Non-pigmented ciliary epithelial cell (primary cell): Measurements from ENCODE around the gene FNBP1L.
A peak's percentile ranks its signal among the peaks of the same experiment; 100 is the strongest.
"Not testable (repeated sequence)": the region's sequence is repeated elsewhere in the genome, so short reads cannot be mapped to it uniquely, and the experiment has no call there.

Source experiments
- DNase-seq: peaks from one replicate; pipeline ENCODE4 v3.0.0-alpha.2; 2010; ENCODE audit warnings: low read depth

Gene FNBP1L

GRCh38 chr1:93443454-93443853 is 4.5 kb upstream of the FNBP1L start:
- no peak for DNase-seq

- DNase-seq, result no peak
Observed at GRCh38 chr1:93446837-93447451, 974 bp upstream of the FNBP1L start.

GRCh38 chr1:93448292-93448982 is 519 bp downstream of the FNBP1L start:
- DNase-seq, result no peak

- DNase-seq, result no peak
Observed at GRCh38 chr1:93448983-93449804, 1.3 kb downstream of the FNBP1L start.

- DNase-seq, result no peak
Observed at GRCh38 chr1:93450321-93450720, 2.4 kb downstream of the FNBP1L start.

- no peak for DNase-seq
Observed at GRCh38 chr1:93453911-93454310, 6.0 kb downstream of the FNBP1L start.

- DNase-seq, result peak; percentile 42
Observed at GRCh38 chr1:93459126-93459525, 11.2 kb downstream of the FNBP1L start.

- no peak for DNase-seq
Observed at GRCh38 chr1:93461236-93461635, 13.3 kb downstream of the FNBP1L start.

GRCh38 chr1:93463960-93464359 is 16.0 kb downstream of the FNBP1L start:
- no peak for DNase-seq

GRCh38 chr1:93465371-93466082 is 17.6 kb downstream of the FNBP1L start:
- not testable (repeated sequence) for DNase-seq

GRCh38 chr1:93467606-93468005 is 19.7 kb downstream of the FNBP1L start:
- no peak for DNase-seq

- DNase-seq, result no peak
Observed at GRCh38 chr1:93468662-93469061, 20.7 kb downstream of the FNBP1L start.

- not testable (repeated sequence) for DNase-seq
Observed at GRCh38 chr1:93469223-93469622, 21.3 kb downstream of the FNBP1L start.

GRCh38 chr1:93471284-93471683 is 23.4 kb downstream of the FNBP1L start:
- DNase-seq, result no peak

- DNase-seq, result peak; percentile 67
Observed at GRCh38 chr1:93471911-93472310, 24.0 kb downstream of the FNBP1L start.

- no peak for DNase-seq
Observed at GRCh38 chr1:93474321-93474720, 26.4 kb downstream of the FNBP1L start.

- no peak for DNase-seq
Observed at GRCh38 chr1:93475681-93476080, 27.8 kb downstream of the FNBP1L start.

- not testable (repeated sequence) for DNase-seq
Observed at GRCh38 chr1:93479133-93479745, 31.3 kb downstream of the FNBP1L start.

- not testable (repeated sequence) for DNase-seq
Observed at GRCh38 chr1:93481899-93482298, 34.0 kb downstream of the FNBP1L start.

GRCh38 chr1:93483200-93483599 is 35.3 kb downstream of the FNBP1L start:
- DNase-seq, result no peak

GRCh38 chr1:93483606-93484005 is 35.7 kb downstream of the FNBP1L start:
- no peak for DNase-seq

GRCh38 chr1:93488207-93488606 is 40.3 kb downstream of the FNBP1L start:
- no peak for DNase-seq
